ENCODE measurements around the gene IZUMO1.
"Not testable (repeated sequence)": the region's sequence is repeated elsewhere in the genome, so short reads cannot be mapped to it uniquely, and the experiment has no call there.

The IZUMO1 gene

GRCh38 chr19:48698046-48698445 is 48.7 kb downstream of the IZUMO1 start:
- H2AFZ ChIP-seq (ENCODE audit: low read length): no peak overlapping the region
- no peaks in the 10 kb centered on the region for H3K4me1 ChIP-seq (ENCODE audit: insufficient read depth, low read length, poor library complexity, severe bottlenecking)
- no peaks in the 10 kb centered on the region for H3K9me3 ChIP-seq (ENCODE audit: insufficient read depth, low read depth, low read length)
- no peak overlapping the region for H3K9ac ChIP-seq (ENCODE audit: low read depth, low read length, poor library complexity, severe bottlenecking)
- TF ChIP-seq CTCF (conservative IDR thresholded peaks at IDR 0.05; ENCODE audit: low read length): no peak
- no peaks in the 10 kb centered on the region for H3K79me2 ChIP-seq (ENCODE audit: insufficient read depth, low read length)
- H3K4me3 ChIP-seq (ENCODE audit: low read length, poor library complexity, severe bottlenecking): no peak overlapping the region
- H3K9me2 ChIP-seq (replicated peaks; ENCODE audit: low read depth, low read length): no peaks in the 10 kb centered on the region
- H4K20me1 ChIP-seq (ENCODE audit: insufficient read depth, low read length, poor library complexity, severe bottlenecking): no peaks in the 10 kb centered on the region
- no peaks in the 10 kb centered on the region for H3K27me3 ChIP-seq (ENCODE audit: insufficient read depth, low read length, poor library complexity, severe bottlenecking)
- no peaks in the 10 kb centered on the region for H3K36me3 ChIP-seq (ENCODE audit: insufficient read depth, low read length)
- no peaks in the 10 kb centered on the region for H3F3A ChIP-seq (ENCODE audit: low read depth)
- no peak overlapping the region for H3K4me2 ChIP-seq (ENCODE audit: low read depth, low read length, poor library complexity, severe bottlenecking)

GRCh38 chr19:48696353-48697010 is 50.2 kb downstream of the IZUMO1 start:
- H3K9me3 ChIP-seq (ENCODE audit: insufficient read depth, low read depth, low read length): no peaks in the 10 kb centered on the region
- H3K4me1 ChIP-seq (ENCODE audit: insufficient read depth, low read length, poor library complexity, severe bottlenecking): no peaks in the 10 kb centered on the region
- H4K20me1 ChIP-seq (ENCODE audit: insufficient read depth, low read length, poor library complexity, severe bottlenecking): no peaks in the 10 kb centered on the region
- H3K9me2 ChIP-seq (replicated peaks; ENCODE audit: low read depth, low read length): no peaks in the 10 kb centered on the region
- no peak for TF ChIP-seq EZH2phosphoT487 (IDR thresholded peaks at IDR 0.05; ENCODE audit: borderline replicate concordance)
- no peak for TF ChIP-seq CTCF (conservative IDR thresholded peaks at IDR 0.05; ENCODE audit: low read length)
- no peak overlapping the region for H3K4me3 ChIP-seq (ENCODE audit: low read length, poor library complexity, severe bottlenecking)
- H3K9ac ChIP-seq (ENCODE audit: low read depth, low read length, poor library complexity, severe bottlenecking): no peak overlapping the region
- H3K4me2 ChIP-seq (ENCODE audit: low read depth, low read length, poor library complexity, severe bottlenecking): no peak overlapping the region
- no peaks in the 10 kb centered on the region for H3K27me3 ChIP-seq (ENCODE audit: insufficient read depth, low read length, poor library complexity, severe bottlenecking)
- H3K79me2 ChIP-seq (ENCODE audit: insufficient read depth, low read length): no peaks in the 10 kb centered on the region
- H3K36me3 ChIP-seq (ENCODE audit: insufficient read depth, low read length): no peaks in the 10 kb centered on the region
- H2AFZ ChIP-seq (ENCODE audit: low read length): no peak overlapping the region
- no peaks in the 10 kb centered on the region for H3F3A ChIP-seq (ENCODE audit: low read depth)

- Histone ChIP-seq H3K4me2 (ENCODE audit: low read depth, low read length, poor library complexity, severe bottlenecking) (no peak within 1 kb of the TSS), H3K4me3 (ENCODE audit: low read length, poor library complexity, severe bottlenecking) (no peak within 1 kb of the TSS)
These were observed 50.9 kb downstream of the IZUMO1 start, which contains the start of gene FUT2 for GRCh38 chr19:48695743-48696352. Gene FUT2, plus strand, starts transcription at chr19:48695971. Its CDS starts 6,986 bp downstream, at chr19:48702957.

GRCh38 chr19:48693629-48694028 is 53.1 kb downstream of the IZUMO1 start:
- not testable (repeated sequence) for H3K36me3 ChIP-seq (ENCODE audit: insufficient read depth, low read length); H4K20me1 ChIP-seq (ENCODE audit: insufficient read depth, low read length, poor library complexity, severe bottlenecking); H3K27me3 ChIP-seq (ENCODE audit: insufficient read depth, low read length, poor library complexity, severe bottlenecking); H3K4me3 ChIP-seq (ENCODE audit: low read length, poor library complexity, severe bottlenecking); H3K4me2 ChIP-seq (ENCODE audit: low read depth, low read length, poor library complexity, severe bottlenecking); H3K9ac ChIP-seq (ENCODE audit: low read depth, low read length, poor library complexity, severe bottlenecking); H3F3A ChIP-seq (ENCODE audit: low read depth); H2AFZ ChIP-seq (ENCODE audit: low read length); H3K9me3 ChIP-seq (ENCODE audit: insufficient read depth, low read depth, low read length); H3K79me2 ChIP-seq (ENCODE audit: insufficient read depth, low read length); H3K4me1 ChIP-seq (ENCODE audit: insufficient read depth, low read length, poor library complexity, severe bottlenecking); H3K9me2 ChIP-seq (replicated peaks; ENCODE audit: low read depth, low read length)

More at GRCh38 chr19:48695743-48696352, 50.9 kb downstream of the IZUMO1 start, which contains the start of gene FUT2:
- H3K27me3 ChIP-seq (ENCODE audit: insufficient read depth, low read length, poor library complexity, severe bottlenecking): no peaks in the 10 kb centered on the region
- H2AFZ ChIP-seq (ENCODE audit: low read length): no peak within 1 kb of the TSS
- TF ChIP-seq EZH2phosphoT487 (IDR thresholded peaks at IDR 0.05; ENCODE audit: borderline replicate concordance) (no peak), CTCF (conservative IDR thresholded peaks at IDR 0.05; ENCODE audit: low read length) (no peak)
- H3K9ac ChIP-seq (ENCODE audit: low read depth, low read length, poor library complexity, severe bottlenecking): no peak within 1 kb of the TSS
- no peaks in the 10 kb centered on the region for H3K36me3 ChIP-seq (ENCODE audit: insufficient read depth, low read length)
- no peaks in the 10 kb centered on the region for H3K79me2 ChIP-seq (ENCODE audit: insufficient read depth, low read length)
- no peaks in the 10 kb centered on the region for H3K9me3 ChIP-seq (ENCODE audit: insufficient read depth, low read depth, low read length)
- no peaks in the 10 kb centered on the region for H3K4me1 ChIP-seq (ENCODE audit: insufficient read depth, low read length, poor library complexity, severe bottlenecking)
- no peaks in the 10 kb centered on the region for H3F3A ChIP-seq (ENCODE audit: low read depth)
- no peaks in the 10 kb centered on the region for H3K9me2 ChIP-seq (replicated peaks; ENCODE audit: low read depth, low read length)
- H4K20me1 ChIP-seq (ENCODE audit: insufficient read depth, low read length, poor library complexity, severe bottlenecking): no peaks in the 10 kb centered on the region

Data from Loucy (cell line).